HEK293 (cell line): ENCODE data around the gene KRT13.

Experiments used
- CTCF ChIA-PET: fragments of 350-600 bp; formaldehyde crosslinking; extraction: SDS; loops from one replicate; lab custom pipeline; 2021; ENCODE audit warnings: antibody characterized with exemption; lab: Yijun Ruan, JAX
- POLR2A ChIA-PET: fragments of 300-600 bp; formaldehyde crosslinking; extraction: SDS; loops from one replicate; lab custom pipeline; 2020; ENCODE audit warnings: antibody characterized with exemption, inconsistent platforms; lab: Yijun Ruan, JAX
- H3K27ac ChIP-seq: fragments of 200-500 bp; sonication (Bioruptor generic); 2 replicates; pipeline ENCODE4 v1.5.1; 2014; ENCODE audit warnings: low read depth, low read length, control low read depth, inconsistent platforms; ENCODE audit errors: extremely low read depth
- H3K36me3 ChIP-seq, 2 experiments: fragments of 200-500 bp in 1 of 2; sonication (Bioruptor generic) in 1 of 2; 1 replicate in 1 of 2; 2 replicates in 1 of 2; pipeline ENCODE4 v1.5.1; 2014 to 2017; ENCODE audit warnings: inconsistent platforms in 2 of 2, low read length in 2 of 2; ENCODE audit not compliant: control insufficient read depth in 2 of 2, insufficient read depth in 1 of 2
- H3K4me1 ChIP-seq: fragments of 200-500 bp; sonication (Bioruptor generic); 2 replicates; pipeline ENCODE4 v1.5.1; 2014; ENCODE audit warnings: mild to moderate bottlenecking, low read length, inconsistent platforms; ENCODE audit not compliant: control insufficient read depth, insufficient read depth
- H3K4me3 ChIP-seq: 2 replicates; pipeline ENCODE4 v1.5.1; 2011; ENCODE audit warnings: low read depth, mild to moderate bottlenecking, control low read depth, low read length, moderate library complexity
- H3K9me3 ChIP-seq: fragments of 200-500 bp; sonication (Bioruptor generic); 2 replicates; pipeline ENCODE4 v1.5.1; 2014; ENCODE audit warnings: low read depth, low read length, inconsistent platforms; ENCODE audit not compliant: control insufficient read depth, insufficient read depth
- EGR2 ChIP-seq: fragments of 450-650 bp; formaldehyde crosslinking; IDR thresholded peaks from 2 replicates; pipeline ENCODE4 v1.5.1; 2016; ENCODE audit warnings: low read depth, missing biosample characterization, missing genetic modification characterization
- KLF1 ChIP-seq: fragments of 450-650 bp; formaldehyde crosslinking; IDR thresholded peaks from 2 replicates; pipeline ENCODE4 v1.5.1; 2016; ENCODE audit warnings: missing biosample characterization, missing genetic modification characterization
- RBAK ChIP-seq: fragments of 450-650 bp; formaldehyde crosslinking; IDR thresholded peaks from 2 replicates; pipeline ENCODE4 v1.5.1; 2016; ENCODE audit warnings: missing biosample characterization, missing genetic modification characterization
- YY1 ChIP-seq: fragments of 450-650 bp; formaldehyde crosslinking; IDR thresholded peaks from 2 replicates; pipeline ENCODE4 v1.5.1; 2018; ENCODE audit warnings: missing biosample characterization, missing genetic modification characterization
- ZBTB21 ChIP-seq: fragments of 450-650 bp; formaldehyde crosslinking; IDR thresholded peaks from 2 replicates; pipeline ENCODE4 v1.5.1; 2017; ENCODE audit warnings: missing biosample characterization, missing genetic modification characterization
- ZBTB7A ChIP-seq: fragments of 450-650 bp; formaldehyde crosslinking; IDR thresholded peaks from 2 replicates; pipeline ENCODE4 v1.5.1; 2016; ENCODE audit warnings: low read depth, missing biosample characterization, missing genetic modification characterization
- ZFHX2 ChIP-seq: fragments of 450-650 bp; formaldehyde crosslinking; conservative IDR thresholded peaks from 2 replicates; pipeline ENCODE4 v1.5.1; 2016; ENCODE audit warnings: missing biosample characterization, missing genetic modification characterization
- ZFP3 ChIP-seq: fragments of 450-650 bp; formaldehyde crosslinking; IDR thresholded peaks from 2 replicates; pipeline ENCODE4 v1.5.1; 2016; ENCODE audit warnings: low read depth, missing biosample characterization, missing genetic modification characterization
- ZNF433 ChIP-seq: fragments of 450-650 bp; formaldehyde crosslinking; IDR thresholded peaks from 2 replicates; pipeline ENCODE4 v1.5.1; 2016; ENCODE audit warnings: missing biosample characterization, missing genetic modification characterization, low read depth
- ZNF544 ChIP-seq: fragments of 450-650 bp; formaldehyde crosslinking; IDR thresholded peaks from 2 replicates; pipeline ENCODE4 v1.5.0; 2017; ENCODE audit warnings: missing biosample characterization, missing genetic modification characterization
- ZNF549 ChIP-seq: fragments of 450-650 bp; IDR thresholded peaks from 2 replicates; pipeline ENCODE4 v1.5.1; 2018; ENCODE audit warnings: missing biosample characterization, missing genetic modification characterization, mild to moderate bottlenecking, inconsistent platforms, moderate library complexity
- ZNF596 ChIP-seq: fragments of 450-650 bp; IDR thresholded peaks from 2 replicates; pipeline ENCODE4 v1.5.0; 2018; ENCODE audit warnings: missing biosample characterization, mild to moderate bottlenecking, missing genetic modification characterization, moderate library complexity
- ZNF629 ChIP-seq: fragments of 450-650 bp; formaldehyde crosslinking; IDR thresholded peaks from 2 replicates; pipeline ENCODE4 v1.5.1; 2017; ENCODE audit warnings: missing biosample characterization, missing genetic modification characterization
- ZNF777 ChIP-seq: fragments of 450-650 bp; formaldehyde crosslinking; IDR thresholded peaks from 2 replicates; pipeline ENCODE4 v1.5.1; 2017; ENCODE audit warnings: missing biosample characterization, missing genetic modification characterization, borderline replicate concordance
- ZSCAN30 ChIP-seq: fragments of 450-650 bp; IDR thresholded peaks from 2 replicates; pipeline ENCODE4 v1.5.1; 2018; ENCODE audit warnings: missing biosample characterization, mild to moderate bottlenecking, missing genetic modification characterization, moderate library complexity
- TF ChIP-seq, protein P1 (sequence below): fragments of 450-650 bp; formaldehyde crosslinking; IDR thresholded peaks from 2 replicates; pipeline ENCODE4 v1.5.1; 2016; ENCODE audit warnings: missing biosample characterization, missing genetic modification characterization, borderline replicate concordance
- TF ChIP-seq, protein P2 (sequence below): fragments of 450-650 bp; formaldehyde crosslinking; IDR thresholded peaks from 2 replicates; pipeline ENCODE4 v1.5.1; 2016; ENCODE audit warnings: missing biosample characterization, missing genetic modification characterization
- TF ChIP-seq, protein P3 (sequence below): fragments of 450-650 bp; formaldehyde crosslinking; IDR thresholded peaks from 2 replicates; pipeline ENCODE4 v1.5.1; 2016; ENCODE audit warnings: missing biosample characterization, missing genetic modification characterization

KRT13 gene

DNA sequence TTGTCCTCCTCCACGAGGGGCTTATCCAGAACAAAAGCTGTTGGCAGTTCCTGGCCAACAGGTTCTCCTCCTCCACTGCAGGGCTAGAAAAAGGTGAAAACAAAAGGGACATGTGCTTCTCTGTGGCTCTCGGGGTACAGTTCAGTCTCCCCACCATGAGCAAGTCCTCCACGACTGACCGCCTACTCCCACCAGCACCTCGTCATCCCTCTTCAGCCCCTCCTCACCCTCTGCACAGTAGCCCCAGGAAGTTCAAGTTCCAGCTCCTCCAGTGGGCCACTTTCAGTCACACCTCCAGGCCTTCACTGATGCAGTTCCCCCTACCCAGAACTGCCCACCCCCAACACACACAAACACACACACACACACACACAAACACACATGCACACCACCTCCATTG, 47.0 kb upstream of the KRT13 start (continued):
- TF ChIP-seq KLF1 (no peak), ZNF629 (no peak)

DNA sequence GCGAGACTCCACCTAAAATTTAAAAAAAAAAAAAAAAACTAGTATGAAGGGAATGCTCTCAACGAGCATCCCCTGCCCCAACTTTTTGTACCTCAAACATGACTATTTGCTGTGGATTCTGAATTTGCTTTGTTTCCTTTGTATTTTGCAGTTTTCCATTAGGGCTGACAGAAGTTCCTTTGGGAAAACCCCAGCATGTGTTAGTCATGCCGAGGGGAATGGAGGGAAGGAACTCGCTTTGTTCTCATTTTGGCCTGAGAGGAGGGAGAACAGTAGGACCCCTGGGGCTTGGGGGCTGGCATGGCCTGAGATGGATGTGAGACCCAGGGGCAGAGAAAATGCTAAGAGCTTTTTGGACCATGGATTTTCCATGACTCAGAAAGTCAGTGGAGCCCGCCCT, 46.0 kb upstream of the KRT13 start:
- H3K9me3 ChIP-seq = no peaks in the 10 kb centered on the region
- H3K36me3 ChIP-seq = no peaks in the 10 kb centered on the region
- H3K4me1 ChIP-seq = no peaks in the 10 kb centered on the region
- TF ChIP-seq ZNF777 (tag by site-specific recombination) = no peak
- no peak for TF ChIP-seq EGR2 (tag by site-specific recombination)
- no peak for TF ChIP-seq YY1
- no peak for TF ChIP-seq RBAK (tag by site-specific recombination)
- TF ChIP-seq, protein P1, sequence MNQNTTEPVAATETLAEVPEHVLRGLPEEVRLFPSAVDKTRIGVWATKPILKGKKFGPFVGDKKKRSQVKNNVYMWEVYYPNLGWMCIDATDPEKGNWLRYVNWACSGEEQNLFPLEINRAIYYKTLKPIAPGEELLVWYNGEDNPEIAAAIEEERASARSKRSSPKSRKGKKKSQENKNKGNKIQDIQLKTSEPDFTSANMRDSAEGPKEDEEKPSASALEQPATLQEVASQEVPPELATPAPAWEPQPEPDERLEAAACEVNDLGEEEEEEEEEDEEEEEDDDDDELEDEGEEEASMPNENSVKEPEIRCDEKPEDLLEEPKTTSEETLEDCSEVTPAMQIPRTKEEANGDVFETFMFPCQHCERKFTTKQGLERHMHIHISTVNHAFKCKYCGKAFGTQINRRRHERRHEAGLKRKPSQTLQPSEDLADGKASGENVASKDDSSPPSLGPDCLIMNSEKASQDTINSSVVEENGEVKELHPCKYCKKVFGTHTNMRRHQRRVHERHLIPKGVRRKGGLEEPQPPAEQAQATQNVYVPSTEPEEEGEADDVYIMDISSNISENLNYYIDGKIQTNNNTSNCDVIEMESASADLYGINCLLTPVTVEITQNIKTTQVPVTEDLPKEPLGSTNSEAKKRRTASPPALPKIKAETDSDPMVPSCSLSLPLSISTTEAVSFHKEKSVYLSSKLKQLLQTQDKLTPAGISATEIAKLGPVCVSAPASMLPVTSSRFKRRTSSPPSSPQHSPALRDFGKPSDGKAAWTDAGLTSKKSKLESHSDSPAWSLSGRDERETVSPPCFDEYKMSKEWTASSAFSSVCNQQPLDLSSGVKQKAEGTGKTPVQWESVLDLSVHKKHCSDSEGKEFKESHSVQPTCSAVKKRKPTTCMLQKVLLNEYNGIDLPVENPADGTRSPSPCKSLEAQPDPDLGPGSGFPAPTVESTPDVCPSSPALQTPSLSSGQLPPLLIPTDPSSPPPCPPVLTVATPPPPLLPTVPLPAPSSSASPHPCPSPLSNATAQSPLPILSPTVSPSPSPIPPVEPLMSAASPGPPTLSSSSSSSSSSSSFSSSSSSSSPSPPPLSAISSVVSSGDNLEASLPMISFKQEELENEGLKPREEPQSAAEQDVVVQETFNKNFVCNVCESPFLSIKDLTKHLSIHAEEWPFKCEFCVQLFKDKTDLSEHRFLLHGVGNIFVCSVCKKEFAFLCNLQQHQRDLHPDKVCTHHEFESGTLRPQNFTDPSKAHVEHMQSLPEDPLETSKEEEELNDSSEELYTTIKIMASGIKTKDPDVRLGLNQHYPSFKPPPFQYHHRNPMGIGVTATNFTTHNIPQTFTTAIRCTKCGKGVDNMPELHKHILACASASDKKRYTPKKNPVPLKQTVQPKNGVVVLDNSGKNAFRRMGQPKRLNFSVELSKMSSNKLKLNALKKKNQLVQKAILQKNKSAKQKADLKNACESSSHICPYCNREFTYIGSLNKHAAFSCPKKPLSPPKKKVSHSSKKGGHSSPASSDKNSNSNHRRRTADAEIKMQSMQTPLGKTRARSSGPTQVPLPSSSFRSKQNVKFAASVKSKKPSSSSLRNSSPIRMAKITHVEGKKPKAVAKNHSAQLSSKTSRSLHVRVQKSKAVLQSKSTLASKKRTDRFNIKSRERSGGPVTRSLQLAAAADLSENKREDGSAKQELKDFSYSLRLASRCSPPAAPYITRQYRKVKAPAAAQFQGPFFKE = no peak
- TF ChIP-seq ZSCAN30 (tag by site-specific recombination) = no peak
- ChIA-PET CTCF (interaction anchor here (0.6 to 16.6 kb wide), 14 partner anchors 8 to 693 kb away, joined by 3 to 546 read pairs (median 46); partner anchors contain the start of genes KRT20, KRT36 and KRT9), POLR2A (interaction anchor here (1.5 kb wide), 1 partner anchor 235 kb away, joined by 3 read pairs; the partner anchor contains the start of gene JUP)
- H3K4me3 ChIP-seq = no peak overlapping the region
- H3K27ac ChIP-seq = no peak overlapping the region

DNA sequence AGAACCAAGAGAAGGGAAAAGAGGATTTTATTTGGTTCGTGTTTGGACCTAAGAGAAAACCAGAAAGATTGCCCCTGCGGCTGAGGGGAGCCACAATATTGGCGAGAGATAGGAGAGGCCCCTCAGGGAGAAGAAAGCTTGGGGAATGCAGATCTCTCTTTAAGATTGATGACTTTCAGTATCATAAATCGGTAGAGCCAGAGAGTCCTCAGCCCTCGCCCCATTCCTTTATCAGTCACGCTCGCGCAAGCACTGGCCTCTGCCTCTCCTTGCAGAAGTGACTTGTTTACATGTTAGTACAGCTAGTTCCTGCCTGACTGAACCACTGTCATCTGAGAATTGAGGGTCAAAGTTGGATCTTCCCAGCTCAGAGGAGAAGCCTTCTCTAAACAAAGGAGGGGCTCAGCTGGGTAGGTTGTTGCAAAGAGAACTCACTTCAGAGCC, 44.2 kb upstream of the KRT13 start:
- POLR2A ChIA-PET = interaction anchor here (0.9 to 2.0 kb wide), 8 partner anchors 10 to 640 kb away, joined by 3 to 10 read pairs (median 4); partner anchors contain the start of genes EIF1 and KRT19
- Histone ChIP-seq H3K36me3 (no peaks in the 10 kb centered on the region), H3K27ac (no peak overlapping the region; the same call in 1 of the 2 replicates), H3K4me1 (no peaks in the 10 kb centered on the region), H3K4me3 (no peak overlapping the region), H3K9me3 (no peaks in the 10 kb centered on the region)
- CTCF ChIA-PET = interaction anchor here (0.5 to 16.6 kb wide), 109 partner anchors 7 to 1002 kb away, joined by 3 to 546 read pairs (median 6); partner anchors contain the start of genes KRT13, KRT15, KRT17 and KRT19
- TF ChIP-seq ZBTB7A (tag by site-specific recombination) (no peak), ZNF433 (tag by site-specific recombination) (no peak), ZFHX2 (tag by site-specific recombination) (no peak), ZFP3 (tag by site-specific recombination) (no peak), ZNF596 (tag by site-specific recombination) (no peak), ZNF544 (tag by site-specific recombination) (no peak), ZBTB21 (tag by site-specific recombination) (no peak), ZNF549 (tag by site-specific recombination) (no peak)
- TF ChIP-seq, protein P2, sequence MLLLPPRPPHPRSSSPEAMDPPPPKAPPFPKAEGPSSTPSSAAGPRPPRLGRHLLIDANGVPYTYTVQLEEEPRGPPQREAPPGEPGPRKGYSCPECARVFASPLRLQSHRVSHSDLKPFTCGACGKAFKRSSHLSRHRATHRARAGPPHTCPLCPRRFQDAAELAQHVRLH = no peak
- TF ChIP-seq, protein P1 = no peak
- TF ChIP-seq, protein P3, sequence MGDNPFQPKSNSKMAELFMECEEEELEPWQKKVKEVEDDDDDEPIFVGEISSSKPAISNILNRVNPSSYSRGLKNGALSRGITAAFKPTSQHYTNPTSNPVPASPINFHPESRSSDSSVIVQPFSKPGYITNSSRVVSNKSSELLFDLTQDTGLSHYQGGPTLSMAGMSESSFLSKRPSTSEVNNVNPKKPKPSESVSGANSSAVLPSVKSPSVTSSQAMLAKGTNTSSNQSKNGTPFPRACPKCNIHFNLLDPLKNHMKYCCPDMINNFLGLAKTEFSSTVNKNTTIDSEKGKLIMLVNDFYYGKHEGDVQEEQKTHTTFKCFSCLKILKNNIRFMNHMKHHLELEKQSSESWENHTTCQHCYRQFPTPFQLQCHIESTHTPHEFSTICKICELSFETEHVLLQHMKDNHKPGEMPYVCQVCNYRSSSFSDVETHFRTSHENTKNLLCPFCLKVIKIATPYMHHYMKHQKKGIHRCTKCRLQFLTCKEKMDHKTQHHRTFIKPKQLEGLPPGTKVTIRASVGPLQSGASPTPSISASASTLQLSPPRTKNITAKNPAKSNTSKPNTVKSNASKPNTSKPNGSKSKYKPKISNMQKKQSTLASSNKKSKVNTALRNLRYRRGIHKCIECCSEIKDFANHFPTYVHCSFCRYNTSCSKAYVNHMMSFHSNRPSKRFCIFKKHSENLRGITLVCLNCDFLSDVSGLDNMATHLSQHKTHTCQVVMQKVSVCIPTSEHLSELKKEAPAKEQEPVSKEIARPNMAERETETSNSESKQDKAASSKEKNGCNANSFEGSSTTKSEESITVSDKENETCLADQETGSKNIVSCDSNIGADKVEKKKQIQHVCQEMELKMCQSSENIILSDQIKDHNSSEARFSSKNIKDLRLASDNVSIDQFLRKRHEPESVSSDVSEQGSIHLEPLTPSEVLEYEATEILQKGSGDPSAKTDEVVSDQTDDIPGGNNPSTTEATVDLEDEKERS (tag by site-specific recombination) = no peak
